Neural cell (in vitro differentiated cells): ENCODE measurements around the gene LRBA.

Source experiments
- CTCF ChIP-seq: fragments of 450-650 bp; IDR thresholded peaks from 2 replicates; pipeline ENCODE4 v1.5.1; 2014; ENCODE audit warnings: antibody characterized with exemption, mild to moderate bottlenecking, moderate library complexity; ENCODE audit not compliant: poor library complexity, severe bottlenecking
- POLR2AphosphoS5 ChIP-seq: IDR thresholded peaks from 2 replicates; pipeline ENCODE4 v1.6.1; 2012
- REST ChIP-seq: IDR thresholded peaks from 2 replicates; pipeline ENCODE4 v1.6.1; 2012; ENCODE audit warnings: borderline replicate concordance
- SMC3 ChIP-seq: fragments of 450-650 bp; conservative IDR thresholded peaks from 2 replicates; pipeline ENCODE4 v1.6.1; 2014; ENCODE audit warnings: antibody characterized with exemption, mild to moderate bottlenecking, moderate library complexity; ENCODE audit not compliant: poor library complexity

GRCh38 chr4:150570862-150571261 is 444.2 kb downstream of the LRBA start:
- TF ChIP-seq REST (no peak), CTCF (no peak), SMC3 (no peak), POLR2AphosphoS5 (no peak)
